Stimulated activated naive CD8-positive, alpha-beta T cell treated with anti-CD3 and anti-CD28 coated beads, Interleukin-15, amount 100 ng/mL, for 72 hours (primary cell): ENCODE data around the gene HOMER1.

Experiments used
- ATAC-seq: fragments of 150-1000 bp; cut with Tn5 transposase; 2 replicates; pipeline ENCODE4 v1.10.0; 2021; ENCODE audit warnings: mild to moderate bottlenecking, moderate library complexity
- DNase-seq, 2 donors: peaks; one replicate each; pipeline ENCODE4 v3.0.0; 2021 to 2022
- H3K27ac Mint-ChIP-seq, 2 donors: one replicate each; pipeline ENCODE4 v1.8.0; 2022; ENCODE audit warnings: mild to moderate bottlenecking in 2 of 2, mixed read lengths in 2 of 2, moderate library complexity in 2 of 2
- H3K27me3 Mint-ChIP-seq: one replicate; pipeline ENCODE4 v1.8.0; 2022; ENCODE audit warnings: mixed read lengths
- H3K4me1 Mint-ChIP-seq: one replicate; pipeline ENCODE4 v1.8.0; 2022; ENCODE audit warnings: mild to moderate bottlenecking, mixed read lengths
- H3K4me3 Mint-ChIP-seq, 2 donors: one replicate each; pipeline ENCODE4 v1.8.0; 2022; ENCODE audit warnings: mild to moderate bottlenecking in 2 of 2, mixed read lengths in 2 of 2, moderate library complexity in 1 of 2
- H3K9me3 Mint-ChIP-seq, 2 donors: one replicate each; pipeline ENCODE4 v1.8.0; 2022; ENCODE audit warnings: mixed read lengths in 2 of 2

The HOMER1 gene

GRCh38 chr5:79509244-79509885 lies 4.6 kb downstream of the HOMER1 start:
- Mint-ChIP-seq H3K27ac (no peak overlapping the region), H3K27me3 (peaks cover 11% of the 10 kb centered on the region), H3K4me1 (peaks cover 60% of the 10 kb centered on the region), H3K9me3 (no peaks in the 10 kb centered on the region), H3K4me3 (no peak overlapping the region)
- DNase-seq = no peak
- ATAC-seq = no peak

GRCh38 chr5:79508794-79509193 lies 5.1 kb downstream of the HOMER1 start:
- no peaks in the 10 kb centered on the region for H3K9me3 Mint-ChIP-seq
- peaks cover 11% of the 10 kb centered on the region for H3K27me3 Mint-ChIP-seq
- H3K27ac Mint-ChIP-seq = no peak overlapping the region
- DNase-seq (no peak), ATAC-seq (no peak)
- H3K4me3 Mint-ChIP-seq = no peak overlapping the region
- H3K4me1 Mint-ChIP-seq = peaks cover 63% of the 10 kb centered on the region

- no peak overlapping the region for H3K4me3 Mint-ChIP-seq
- peaks cover 63% of the 10 kb centered on the region for H3K4me1 Mint-ChIP-seq
- peaks cover 11% of the 10 kb centered on the region for H3K27me3 Mint-ChIP-seq
- no peak for ATAC-seq
- H3K9me3 Mint-ChIP-seq = no peaks in the 10 kb centered on the region
- no peak overlapping the region for H3K27ac Mint-ChIP-seq
- no peak for DNase-seq
Measured at GRCh38 chr5:79508354-79508753, 5.6 kb downstream of the HOMER1 start.

DNA sequence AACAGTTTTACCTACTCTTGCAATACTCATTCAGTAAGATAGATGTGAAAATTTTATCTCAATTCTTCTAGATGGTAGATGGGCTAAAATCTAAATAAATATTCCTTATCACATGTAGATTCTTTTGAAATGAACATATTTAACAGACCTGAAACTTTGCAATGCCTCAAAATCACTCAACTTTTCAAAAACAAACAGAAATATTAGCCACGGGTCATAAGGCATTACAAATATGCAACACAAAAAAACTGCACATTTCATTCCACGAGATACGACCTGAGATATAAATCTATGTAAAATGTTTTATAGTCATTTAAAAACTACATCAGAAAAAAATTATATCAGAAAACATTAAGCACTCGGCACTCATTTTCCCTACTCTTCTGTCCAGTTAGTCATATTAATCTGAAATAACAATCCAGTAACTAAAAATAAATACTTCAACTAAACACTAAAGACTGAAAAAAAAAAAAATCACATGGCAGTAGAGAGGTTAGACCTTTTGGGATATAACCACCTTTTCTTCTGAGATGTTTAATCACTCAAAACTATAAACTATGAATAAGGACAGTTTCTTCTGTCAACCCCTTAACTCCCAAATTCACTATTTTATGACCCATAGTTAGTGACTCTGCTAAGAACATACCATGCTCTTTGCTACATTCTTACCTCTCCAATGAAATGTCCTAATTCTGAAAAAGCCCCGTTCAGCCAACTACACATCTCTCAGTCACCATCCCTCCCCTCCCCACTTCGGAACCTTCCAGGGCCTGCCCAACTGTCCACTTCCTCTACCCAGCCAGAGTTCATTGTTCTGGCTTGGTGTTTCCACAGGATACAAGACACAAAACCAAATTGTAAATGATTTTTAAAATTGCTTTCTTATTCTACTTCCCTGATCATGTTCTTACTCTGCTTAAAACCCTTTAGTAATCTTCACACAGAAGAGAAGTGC lies 6.4 kb downstream of the HOMER1 start:
- Mint-ChIP-seq H3K27ac (peak overlapping the region in 1 of 2 donors; percentile 26), H3K4me3 (no peak overlapping the region)

DNA sequence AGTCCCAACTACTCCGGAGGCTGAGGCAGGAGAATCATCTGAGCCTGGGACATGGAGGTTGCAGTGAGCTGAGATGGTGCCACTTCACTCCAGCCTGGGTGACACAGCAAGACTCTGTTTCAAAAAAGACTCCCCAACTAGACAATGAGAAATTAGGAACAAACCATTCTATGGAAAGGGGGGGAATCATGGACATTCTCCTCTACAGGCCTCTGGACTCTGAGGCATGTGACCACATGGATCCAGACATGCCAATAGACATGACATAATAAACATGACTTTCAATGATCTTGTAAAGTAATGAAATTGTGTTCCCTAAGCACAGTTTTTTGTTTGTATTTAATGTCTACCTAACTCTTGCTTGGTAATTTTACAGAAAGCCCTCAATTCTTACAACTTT lies 8.8 kb downstream of the HOMER1 start:
- H3K27me3 Mint-ChIP-seq = no peaks in the 10 kb centered on the region

More for the DNA sequence above, 6.4 kb downstream of the HOMER1 start:
- Mint-ChIP-seq H3K4me1 (peaks cover 57% of the 10 kb centered on the region), H3K9me3 (no peaks in the 10 kb centered on the region), H3K27me3 (peaks cover 11% of the 10 kb centered on the region)
- ATAC-seq (no peak), DNase-seq (no peak)

GRCh38 chr5:79503794-79504495 lies 10.0 kb downstream of the HOMER1 start:
- Mint-ChIP-seq H3K27me3 (no peaks in the 10 kb centered on the region), H3K9me3 (no peaks in the 10 kb centered on the region), H3K4me3 (no peak overlapping the region), H3K4me1 (peaks cover 30% of the 10 kb centered on the region), H3K27ac (no peak overlapping the region)
- ATAC-seq = no peak
- DNase-seq = no peak

More for the DNA sequence above, 8.8 kb downstream of the HOMER1 start:
- Mint-ChIP-seq H3K9me3 (no peaks in the 10 kb centered on the region), H3K4me3 (no peak overlapping the region), H3K27ac (no peak overlapping the region), H3K4me1 (peaks cover 37% of the 10 kb centered on the region)
- DNase-seq (no peak), ATAC-seq (no peak)

- ATAC-seq = no peak
- no peaks in the 10 kb centered on the region for H3K27me3 Mint-ChIP-seq
- peak overlapping the region in 1 of 2 donors; percentile 24 for H3K4me3 Mint-ChIP-seq
- no peak overlapping the region for H3K27ac Mint-ChIP-seq
- H3K4me1 Mint-ChIP-seq = peaks cover 15% of the 10 kb centered on the region
- H3K9me3 Mint-ChIP-seq = no peaks in the 10 kb centered on the region
- no peak for DNase-seq
Measured at GRCh38 chr5:79499640-79500273, 14.2 kb downstream of the HOMER1 start.

- peaks cover 10% of the 10 kb centered on the region for H3K27me3 Mint-ChIP-seq
- peaks cover 6% of the 10 kb centered on the region for H3K4me1 Mint-ChIP-seq
- no peak for DNase-seq
- H3K27ac Mint-ChIP-seq = peak overlapping the region in 1 of 2 donors; percentile 4
- no peak overlapping the region for H3K4me3 Mint-ChIP-seq
- no peak for ATAC-seq
- H3K9me3 Mint-ChIP-seq = no peaks in the 10 kb centered on the region
Measured at GRCh38 chr5:79495311-79495710, 18.6 kb downstream of the HOMER1 start.

DNA sequence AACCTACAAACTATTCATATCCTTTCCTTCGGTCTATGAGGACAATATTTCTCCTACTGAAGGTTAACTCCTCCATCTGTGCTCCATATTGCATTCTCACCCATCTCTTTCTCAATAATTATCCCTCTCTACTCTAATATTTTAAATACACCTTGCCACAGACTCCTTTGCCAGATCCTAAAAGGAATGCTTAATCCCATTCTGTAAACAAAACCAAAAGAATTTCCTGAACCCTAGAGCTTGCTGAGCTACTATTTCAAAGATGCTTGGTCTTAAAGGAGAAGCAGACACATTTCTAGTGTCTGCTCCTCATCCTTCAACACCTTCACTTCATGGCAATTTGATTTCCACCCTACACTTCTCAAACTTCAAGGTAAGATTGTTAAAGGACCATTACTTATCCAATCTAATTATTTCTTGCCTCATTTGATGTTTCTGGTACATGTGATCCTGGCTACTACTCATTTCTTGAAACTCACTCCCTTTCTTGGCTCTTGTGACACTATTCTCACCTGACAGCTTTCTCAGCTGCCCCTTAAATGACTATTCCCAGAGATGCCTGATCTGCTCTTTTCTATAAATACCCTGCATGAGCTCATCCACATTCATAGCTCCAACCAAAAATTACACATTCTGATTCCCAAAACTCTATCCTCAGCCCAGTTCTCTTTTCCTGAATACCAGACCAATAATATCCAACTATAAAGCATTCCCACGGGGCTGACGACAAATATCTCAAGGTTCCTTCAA lies 20.2 kb downstream of the HOMER1 start:
- DNase-seq (no peak), ATAC-seq (no peak)
- Mint-ChIP-seq H3K27ac (no peak overlapping the region), H3K4me3 (no peak overlapping the region), H3K27me3 (peaks cover 10% of the 10 kb centered on the region), H3K4me1 (no peaks in the 10 kb centered on the region), H3K9me3 (no peaks in the 10 kb centered on the region)

GRCh38 chr5:79491690-79492317 lies 22.1 kb downstream of the HOMER1 start:
- no peak for DNase-seq
- Mint-ChIP-seq H3K9me3 (no peaks in the 10 kb centered on the region), H3K27me3 (peaks cover 10% of the 10 kb centered on the region), H3K27ac (no peak overlapping the region), H3K4me1 (no peaks in the 10 kb centered on the region), H3K4me3 (no peak overlapping the region)
- ATAC-seq = no peak

DNA sequence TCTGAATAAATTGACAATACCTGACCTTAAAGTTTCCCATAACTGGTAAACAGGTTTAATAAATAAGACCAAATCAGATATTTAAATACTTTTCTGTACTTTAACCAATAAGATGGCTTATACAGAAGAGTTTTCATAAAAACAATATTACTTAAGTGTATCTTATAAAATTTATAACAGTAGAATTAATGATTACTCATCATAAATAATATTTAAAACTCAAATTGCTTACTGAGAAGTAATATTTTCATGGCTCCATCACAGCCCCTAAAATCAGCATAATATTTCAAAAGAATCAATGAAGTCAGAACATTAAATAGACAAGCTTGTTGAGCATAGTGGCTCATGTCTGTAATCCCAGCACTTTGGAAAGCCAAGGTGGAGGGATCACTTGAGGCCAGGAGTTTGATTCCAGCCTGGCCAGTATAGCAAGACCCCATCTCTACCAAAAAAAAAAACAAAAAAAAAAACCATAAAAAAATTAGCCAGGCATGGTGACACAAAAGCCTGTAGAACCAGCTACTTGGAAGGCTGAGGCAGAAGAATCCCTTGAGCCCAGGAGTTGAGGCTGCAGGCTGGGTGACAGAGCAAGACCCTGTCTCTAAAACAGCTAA lies 23.5 kb downstream of the HOMER1 start:
- H3K9me3 Mint-ChIP-seq = no peaks in the 10 kb centered on the region

GRCh38 chr5:79489773-79490172 lies 24.2 kb downstream of the HOMER1 start:
- H3K4me1 Mint-ChIP-seq = no peaks in the 10 kb centered on the region
- DNase-seq (no peak), ATAC-seq (no peak)
- H3K27ac Mint-ChIP-seq = no peak overlapping the region
- no peaks in the 10 kb centered on the region for H3K9me3 Mint-ChIP-seq
- H3K27me3 Mint-ChIP-seq = peaks cover 10% of the 10 kb centered on the region
- no peak overlapping the region for H3K4me3 Mint-ChIP-seq

More for the DNA sequence above, 23.5 kb downstream of the HOMER1 start:
- no peak overlapping the region for H3K4me3 Mint-ChIP-seq
- no peaks in the 10 kb centered on the region for H3K4me1 Mint-ChIP-seq
- H3K27me3 Mint-ChIP-seq = peaks cover 10% of the 10 kb centered on the region
- H3K27ac Mint-ChIP-seq = no peak overlapping the region
- DNase-seq (no peak), ATAC-seq (no peak)

DNA sequence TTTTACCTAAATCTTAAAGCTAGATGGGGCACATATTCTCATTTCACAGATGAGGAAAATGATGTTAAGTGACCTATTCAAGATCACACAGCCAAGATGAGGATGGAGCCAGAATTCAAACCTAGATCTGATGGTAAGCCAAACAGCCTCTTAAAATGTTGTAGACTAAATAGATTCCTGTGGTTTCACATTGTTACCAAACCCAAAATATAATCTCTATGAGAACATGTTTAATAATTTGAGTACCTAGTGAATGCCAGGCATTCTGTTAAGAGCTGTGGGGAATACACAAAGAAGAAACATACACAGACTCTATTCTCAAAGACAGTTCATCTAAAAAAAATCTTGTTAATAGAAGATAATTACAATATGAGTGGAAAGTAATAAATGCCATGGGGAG lies 25.2 kb downstream of the HOMER1 start:
- Mint-ChIP-seq H3K4me1 (no peaks in the 10 kb centered on the region), H3K4me3 (no peak overlapping the region)

GRCh38 chr5:79488058-79488457 lies 25.9 kb downstream of the HOMER1 start:
- Mint-ChIP-seq H3K27me3 (no peaks in the 10 kb centered on the region), H3K4me1 (no peaks in the 10 kb centered on the region), H3K4me3 (no peak overlapping the region), H3K9me3 (peaks cover 0 to 5% of the 10 kb centered on the region in 2 donors), H3K27ac (no peak overlapping the region)
- no peak for ATAC-seq
- no peak for DNase-seq

More for the DNA sequence above, 25.2 kb downstream of the HOMER1 start:
- DNase-seq (no peak), ATAC-seq (no peak)
- Mint-ChIP-seq H3K9me3 (peaks cover 0 to 5% of the 10 kb centered on the region in 2 donors), H3K27ac (no peak overlapping the region), H3K27me3 (peaks cover 3% of the 10 kb centered on the region)
